Tibial nerve (tissue), 3 donors: ENCODE results near the gene HDHD3.

ENCODE experiments used
- CTCF ChIP-seq, 5 experiments: fragments of 200-600 bp in 3 of 5; fragments of 450-650 bp in 2 of 5; sonication (generic) in 3 of 5; IDR thresholded peaks; one replicate each; pipeline ENCODE4 v1.5.1; 2016 to 2019; ENCODE audit warnings: antibody characterized with exemption in 5 of 5, mild to moderate bottlenecking in 3 of 5, moderate library complexity in 2 of 5
- POLR2A ChIP-seq, 2 donors: fragments of 450-650 bp; IDR thresholded peaks; one replicate each; pipeline ENCODE4 v1.6.1; 2017; ENCODE audit warnings: antibody characterized with exemption in 2 of 2, mild to moderate bottlenecking in 2 of 2, moderate library complexity in 2 of 2

GRCh38 chr9:113340011-113340699 lies 36.6 kb downstream of the HDHD3 start, which contains the start of gene WDR31:
- TF ChIP-seq CTCF (IDR thresholded peaks at IDR 0.05) (peak in 1 of 5 experiments; percentile 42), POLR2A (IDR thresholded peaks at IDR 0.05) (peak; percentile 11 to 41)
